HG03025 (cell line): ENCODE measurements around the gene HMX3.
"Not testable (repeated sequence)": the region's sequence is repeated elsewhere in the genome, so short reads cannot be mapped to it uniquely, and the experiment has no call there.

Experiments
- ATAC-seq: cut with Tn5 transposase; IDR thresholded peaks from one replicate; pipeline ENCODE4 v1.9.1; 2021; ENCODE audit warnings: mild to moderate bottlenecking, moderate library complexity; ENCODE audit not compliant: unreplicated experiment, low FRiP score

The HMX3 gene

DNA sequence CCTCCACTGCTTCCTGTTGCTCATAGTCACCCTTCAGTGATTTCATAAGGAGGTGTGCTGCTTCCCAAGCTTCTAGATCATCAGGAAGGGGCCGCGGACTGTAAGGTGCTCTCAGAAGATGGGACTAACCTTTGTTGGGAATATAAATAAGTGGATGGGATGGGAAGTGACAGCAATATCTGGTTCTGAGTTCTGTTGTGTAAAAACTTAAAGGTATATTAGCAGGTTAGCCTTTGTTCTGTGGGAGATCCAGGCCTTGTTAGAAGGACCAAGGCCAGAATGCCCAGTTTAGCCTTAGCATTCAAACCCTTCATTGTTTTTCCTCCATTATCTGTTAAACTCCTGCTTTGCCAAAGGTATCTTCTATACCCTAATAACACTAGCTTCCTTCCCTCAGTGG is 30.8 kb downstream of the HMX3 start:
- ATAC-seq: no peak

DNA sequence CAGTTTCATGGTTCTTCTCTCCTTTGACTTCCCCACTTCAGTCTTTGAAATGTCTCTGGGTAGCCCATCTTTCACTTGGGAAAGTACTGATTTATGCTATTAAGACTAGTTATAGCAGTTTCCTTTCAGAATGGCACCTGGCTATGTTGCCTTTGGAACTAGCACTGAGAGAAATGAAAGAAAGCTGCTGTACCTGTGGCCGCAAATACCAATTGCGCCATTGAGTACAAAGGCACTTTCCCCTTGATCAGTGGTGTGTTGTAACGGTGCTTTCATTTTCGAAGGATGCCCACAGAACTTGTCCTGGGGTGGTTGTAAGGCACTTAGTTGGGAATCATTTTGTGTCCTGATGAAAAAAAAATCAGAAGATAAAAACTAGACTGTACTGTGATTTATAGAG is 35.2 kb downstream of the HMX3 start:
- ATAC-seq: no peak

DNA sequence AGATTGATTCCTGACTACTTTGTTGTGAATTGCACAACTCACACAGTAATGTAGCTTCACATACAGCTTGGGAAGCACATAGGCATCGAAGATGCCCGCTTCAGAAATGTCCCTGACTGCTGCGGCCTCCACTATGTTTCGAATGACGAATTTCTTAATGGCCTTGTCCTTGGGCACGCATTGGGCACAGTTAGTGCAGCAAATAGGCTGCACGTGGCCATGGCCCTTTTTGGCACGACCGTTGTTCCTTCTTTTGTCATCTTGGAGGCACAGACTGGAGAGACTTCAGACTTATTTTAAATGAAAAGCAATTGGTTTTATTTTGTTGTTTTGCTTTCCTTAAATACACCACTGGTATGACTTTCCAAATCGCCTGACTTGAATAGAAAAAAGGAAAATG is 35.8 kb downstream of the HMX3 start:
- ATAC-seq: not testable (repeated sequence)

DNA sequence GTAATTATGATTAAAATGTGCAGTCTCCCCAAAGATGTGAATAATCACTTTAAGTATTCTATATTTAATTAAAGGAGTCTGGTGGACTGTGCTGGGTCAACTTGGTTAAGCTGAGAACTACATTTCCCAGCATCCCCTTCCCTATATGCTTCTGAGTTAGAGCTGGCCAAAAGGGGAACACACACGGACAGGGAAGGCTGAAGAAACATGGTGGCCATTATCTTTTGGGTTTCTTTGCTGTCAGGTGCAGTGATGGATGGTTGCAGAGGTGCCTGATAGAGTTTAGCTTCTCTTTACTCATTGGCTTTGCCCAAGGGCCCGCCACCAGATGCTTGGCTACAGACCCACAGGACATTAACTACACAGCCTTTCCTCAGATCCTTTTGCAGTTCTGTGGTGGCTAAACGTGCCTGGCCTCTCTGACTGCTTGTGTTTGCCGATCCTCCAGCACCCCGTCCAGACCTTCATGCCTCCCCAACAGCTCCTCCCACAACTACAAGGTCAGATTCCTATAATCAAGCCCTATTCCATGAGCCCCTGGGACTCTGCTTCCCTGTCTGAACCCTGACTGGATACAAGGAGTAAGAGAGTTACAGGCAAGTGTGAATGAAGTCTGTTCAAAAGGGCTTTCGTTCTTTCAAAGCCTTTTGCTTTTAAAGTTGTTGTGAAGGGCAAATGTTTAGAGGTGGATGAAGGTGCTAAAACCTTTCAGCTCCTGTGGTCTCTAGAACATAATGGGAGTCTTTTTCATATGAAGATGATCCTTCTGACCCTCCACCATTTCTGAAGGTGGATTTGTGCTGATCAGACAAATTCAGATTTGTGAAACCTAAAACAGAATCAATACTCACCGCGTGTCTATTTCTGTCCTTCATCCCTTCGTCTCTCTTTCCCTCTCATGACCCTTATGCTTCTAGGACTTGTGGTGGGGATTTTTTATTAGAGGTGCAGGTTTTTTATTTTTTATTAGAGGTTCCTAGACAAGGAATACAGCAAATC is 39.9 kb downstream of the HMX3 start:
- ATAC-seq: no peak

DNA sequence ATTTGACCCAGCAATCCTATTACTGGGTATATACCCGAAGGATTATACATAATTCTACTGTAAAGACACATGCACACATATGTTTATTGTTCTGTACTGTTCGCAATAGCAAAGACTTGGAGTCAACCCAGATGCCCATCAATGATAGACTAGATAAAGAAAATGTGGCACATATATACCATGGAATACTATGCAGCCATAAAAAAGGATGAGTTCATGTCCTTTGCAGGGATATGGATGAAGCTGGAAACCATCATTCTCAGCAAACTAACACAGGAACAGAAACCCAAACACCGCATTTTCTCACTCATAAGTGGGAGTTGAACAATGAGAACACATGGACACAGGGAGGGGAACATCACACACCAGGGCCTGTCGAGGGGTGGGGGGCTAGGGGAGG is 42.6 kb downstream of the HMX3 start:
- not testable (repeated sequence) for ATAC-seq

DNA sequence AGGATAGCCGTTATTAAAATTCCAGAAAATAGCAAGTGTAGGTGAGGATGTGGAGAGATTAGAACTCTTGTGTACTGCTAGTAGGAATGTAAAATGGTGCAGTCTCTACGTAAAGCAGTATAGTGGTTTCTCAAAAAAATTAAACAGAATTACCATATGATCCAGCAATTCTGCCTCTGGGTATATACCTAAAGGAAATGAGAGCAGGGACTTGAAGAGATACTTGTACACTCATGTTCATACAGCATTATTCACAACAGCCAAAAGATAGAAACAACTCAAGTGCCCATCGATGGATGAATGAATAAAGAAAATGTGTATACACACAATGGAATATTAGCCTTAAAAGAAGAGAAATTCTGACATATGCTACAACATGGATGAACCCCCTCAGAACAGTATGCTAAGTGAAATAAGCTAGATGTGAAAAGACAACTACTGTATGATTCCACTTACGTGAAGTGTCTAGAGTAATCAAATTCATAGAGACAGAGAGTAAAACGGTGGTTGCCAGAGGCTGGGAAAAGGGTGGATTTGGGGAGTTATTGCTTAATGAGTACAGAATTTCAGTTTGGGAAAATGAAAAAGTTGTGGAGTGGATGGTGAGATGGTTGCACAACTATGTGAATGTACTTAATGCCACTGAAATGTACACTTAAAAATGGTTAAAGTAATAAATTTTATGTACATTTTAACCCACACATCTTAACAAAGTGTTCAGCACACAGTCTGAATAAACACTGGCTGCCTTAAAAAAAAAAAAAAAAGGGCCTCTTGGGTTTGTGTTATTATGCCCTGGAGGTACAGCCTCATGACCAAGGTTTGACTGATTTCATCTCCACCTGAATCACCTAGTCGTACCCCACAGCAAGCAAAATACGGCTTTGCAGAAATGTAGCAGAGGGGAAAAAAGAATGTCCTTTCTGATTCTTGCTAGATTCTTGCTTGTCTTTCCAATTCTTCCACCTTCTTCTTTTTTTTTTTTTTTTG is 44.6 kb downstream of the HMX3 start:
- no peak for ATAC-seq

DNA sequence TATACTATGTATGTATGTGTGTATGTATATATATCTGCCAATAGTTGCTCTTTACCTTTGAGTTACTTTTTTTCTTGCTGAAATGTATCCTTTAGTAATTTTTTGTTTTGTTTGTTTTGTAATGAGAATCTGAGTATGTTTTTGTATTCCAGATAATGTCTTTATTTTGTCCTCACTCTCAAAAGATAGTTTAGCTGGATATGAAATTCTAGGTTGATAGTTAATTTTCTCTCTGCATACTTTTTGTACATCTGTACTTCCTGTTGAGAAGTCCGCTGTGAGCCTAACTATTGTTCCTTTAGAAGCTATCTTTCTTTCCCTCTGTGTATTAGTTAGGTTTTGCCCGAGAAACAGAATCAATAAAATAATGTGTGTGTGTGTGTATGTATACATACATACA is 48.0 kb downstream of the HMX3 start:
- ATAC-seq: no peak

DNA sequence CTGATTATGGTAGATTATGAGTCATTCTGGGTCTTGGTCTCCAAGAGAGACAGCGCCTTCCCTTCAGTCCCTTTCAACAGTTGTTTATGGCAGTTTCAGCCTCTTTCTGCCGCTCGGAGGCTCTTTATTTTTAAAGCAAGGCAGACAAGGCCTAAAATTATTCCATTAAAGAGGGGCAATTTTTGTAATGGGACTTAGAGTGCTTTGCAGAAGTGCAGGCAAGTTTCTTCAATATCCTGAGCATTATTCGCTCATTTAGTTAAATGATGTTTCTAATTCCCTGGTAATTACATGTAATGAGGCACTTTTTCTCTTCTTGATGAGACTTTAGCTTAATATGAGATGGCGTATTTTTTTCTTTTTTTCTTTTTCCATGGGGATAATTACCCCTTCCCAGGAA is 52.0 kb downstream of the HMX3 start:
- no peak for ATAC-seq
